Endothelial cell of umbilical vein (primary cell): ENCODE data around the gene PKN2. TPM values are rescaled to one million over a fixed set of nuclear protein-coding genes. Genes with fewer than 3 reads are reported as not detected.

Source experiments
- BruUV-seq: library from RNA; stranded (reverse); fragments of 400-500 nt; replicated peaks from 2 replicates; lab custom pipeline; 2021; lab: Mats Ljungman, UMichigan
- CTCF ChIA-PET: fragments of 300-600, 350-600 bp; sonication (Branson Sonifier 250); formaldehyde crosslinking; loops from one replicate; lab custom pipeline; 2021; ENCODE audit warnings: antibody characterized with exemption, inconsistent platforms; lab: Charles Lee
- POLR2A ChIA-PET: fragments of 300-600, 350-600 bp; sonication (Branson Sonifier 250); formaldehyde crosslinking; loops from one replicate; lab custom pipeline; 2021; ENCODE audit warnings: antibody characterized with exemption, inconsistent platforms; lab: Charles Lee
- DNase-seq: peaks from one replicate; pipeline ENCODE4 v3.0.0-alpha.2; 2011; ENCODE audit warnings: low read depth, low spot score
- FAIRE-seq: peaks from 2 replicates; lab custom pipeline; 2011; peaks lifted over from hg19 to GRCh38; lab: Jason Lieb, UNC
- H2AFZ ChIP-seq: 2 replicates; pipeline ENCODE4 v1.6.0; 2012; ENCODE audit warnings: low read depth, low read length, control low read depth, inconsistent platforms
- H3K27ac ChIP-seq: 2 replicates; pipeline ENCODE4 v1.5.1; 2011; ENCODE audit warnings: low read depth, mild to moderate bottlenecking, control low read depth, low read length, moderate library complexity; ENCODE audit not compliant: insufficient read depth
- H3K27me3 ChIP-seq, 2 experiments: 2 replicates each; pipeline versions ENCODE4 v1.6.0 to v1.6.1; 2011; ENCODE audit warnings: low read length in 2 of 2, mixed read lengths in 1 of 2; ENCODE audit not compliant: control insufficient read depth in 2 of 2, insufficient read depth in 2 of 2
- H3K36me3 ChIP-seq, 2 experiments: 2 replicates in 1 of 2; 3 replicates in 1 of 2; pipeline ENCODE4 v1.5.1; 2011; ENCODE audit warnings: low read length in 2 of 2, mild to moderate bottlenecking in 1 of 2, moderate library complexity in 1 of 2; ENCODE audit not compliant: control insufficient read depth in 2 of 2, insufficient read depth in 2 of 2; ENCODE audit errors: extremely low read depth in 1 of 2
- H3K4me1 ChIP-seq: 3 replicates; pipeline ENCODE4 v1.5.1; 2011; ENCODE audit warnings: mild to moderate bottlenecking, low read length; ENCODE audit not compliant: control insufficient read depth, insufficient read depth; ENCODE audit errors: extremely low read depth
- H3K4me2 ChIP-seq: 2 replicates; pipeline ENCODE4 v1.6.1; 2011; ENCODE audit warnings: low read length, control low read depth, mixed read lengths; ENCODE audit not compliant: insufficient read depth
- H3K4me3 ChIP-seq, 3 experiments: fragments of 200-600 bp in 1 of 3; sonication (generic), shearing (Covaris generic) in 1 of 3; replicated peaks in 1 of 3; 2 replicates each; pipeline ENCODE4 v1.5.1; 2011 to 2016; ENCODE audit warnings: control low read depth in 3 of 3, low read length in 3 of 3, mild to moderate bottlenecking in 2 of 3, inconsistent platforms in 1 of 3, low read depth in 1 of 3, moderate library complexity in 1 of 3; ENCODE audit not compliant: insufficient read depth in 1 of 3
- H3K79me2 ChIP-seq: 2 replicates; pipeline ENCODE4 v1.6.0; 2012; ENCODE audit warnings: low read length, inconsistent platforms; ENCODE audit not compliant: control insufficient read depth, insufficient read depth
- H3K9ac ChIP-seq: replicated peaks from 2 replicates; pipeline ENCODE3; 2011; ENCODE audit warnings: low read length, control low read depth; ENCODE audit not compliant: insufficient read depth; ENCODE audit errors: extremely low read depth
- H3K9me1 ChIP-seq: replicated peaks from 3 replicates; pipeline ENCODE4 v1.6.0; 2011; ENCODE audit warnings: mild to moderate bottlenecking, low read length; ENCODE audit not compliant: control insufficient read depth, insufficient read depth; ENCODE audit errors: extremely low read depth
- H3K9me3 ChIP-seq: replicated peaks from 2 replicates; pipeline ENCODE4 v1.5.1; 2012; ENCODE audit warnings: low read length, inconsistent platforms; ENCODE audit not compliant: control insufficient read depth, insufficient read depth
- H4K20me1 ChIP-seq: replicated peaks from 2 replicates; pipeline ENCODE3; 2011; ENCODE audit warnings: mild to moderate bottlenecking, low read length; ENCODE audit not compliant: control insufficient read depth, insufficient read depth; ENCODE audit errors: extremely low read depth
- CTCF ChIP-seq, 2 donors: IDR thresholded peaks; 1 replicate in 1 of 2; 2 replicates in 1 of 2; pipeline ENCODE4 v1.5.1; 2011; ENCODE audit warnings: low read length in 2 of 2, mild to moderate bottlenecking in 2 of 2, moderate library complexity in 2 of 2, control low read depth in 1 of 2, inconsistent platforms in 1 of 2, low read depth in 1 of 2; ENCODE audit not compliant: insufficient read depth in 1 of 2; ENCODE audit errors: extremely low read depth in 1 of 2
- EZH2 ChIP-seq: IDR thresholded peaks from 2 replicates; pipeline ENCODE4 v1.6.1; 2012; ENCODE audit warnings: borderline replicate concordance, low read depth, mild to moderate bottlenecking, moderate library complexity, low read length, inconsistent platforms; ENCODE audit not compliant: severe bottlenecking
- FOS ChIP-seq: IDR thresholded peaks from 2 replicates; pipeline ENCODE4 v1.6.1; 2011; ENCODE audit warnings: mild to moderate bottlenecking, low read length, moderate library complexity, borderline replicate concordance; ENCODE audit not compliant: insufficient read depth
- GATA2 ChIP-seq: IDR thresholded peaks from 2 replicates; pipeline ENCODE4 v1.7.0; 2011; ENCODE audit warnings: low read depth, mild to moderate bottlenecking, moderate library complexity, mixed read lengths, low read length; ENCODE audit not compliant: insufficient read length, insufficient read depth
- JUN ChIP-seq: IDR thresholded peaks from 2 replicates; pipeline ENCODE4 v1.6.1; 2011; ENCODE audit warnings: borderline replicate concordance, low read depth; ENCODE audit not compliant: insufficient read length, insufficient read depth
- MAX ChIP-seq: IDR thresholded peaks from 2 replicates; pipeline ENCODE4 v1.6.1; 2011; ENCODE audit not compliant: insufficient read depth, insufficient read length
- MYC ChIP-seq: IDR thresholded peaks from one replicate; pipeline ENCODE4 v1.6.1; 2011; ENCODE audit warnings: mild to moderate bottlenecking, low read depth, low read length
- POLR2A ChIP-seq: IDR thresholded peaks from 2 replicates; pipeline ENCODE4 v1.6.1; 2012; ENCODE audit warnings: low read depth, mild to moderate bottlenecking, control low read depth, low read length
- POLR2AphosphoS5 ChIP-seq: IDR thresholded peaks from 2 replicates; pipeline ENCODE4 v1.6.1; 2012; ENCODE audit warnings: low read depth, mild to moderate bottlenecking, control low read depth, low read length, moderate library complexity; ENCODE audit not compliant: insufficient read depth
- dilution Hi-C: fragments of 300-500 bp; cut with MboI; formaldehyde crosslinking; loops from one replicate; pipeline ENCODE4 v1.15.0; 2019; ENCODE audit warnings: low sequenced_read_pairs; ENCODE audit not compliant: extremely low pct_ligation_motif_present
- intact Hi-C: fragments of 100-400 bp; cut with micrococcal nuclease; formaldehyde crosslinking; loops from one replicate; pipeline ENCODE4 v1.10.0; 2022
- polyA plus RNA-seq, 4 experiments: library from polyadenylated mRNA; depleted of rRNA in 3 of 4; stranded (reverse) in 3 of 4; unstranded in 1 of 4; fragments of >200 nt; gene quantifications; 2 replicates each; pipeline versions ENCODE4 v1.2.1 to v1.2.3, GENCODE V29; 2011 to 2012; ENCODE audit warnings: missing spikeins in 1 of 4
- total RNA-seq: library from RNA; stranded (reverse); gene quantifications from 2 replicates; pipeline ENCODE4 v1.2.3, GENCODE V29; 2021

Gene PKN2
- total and polyA plus RNA-seq, 2 donors (not counting 3 experiments of a cell fraction or from before 2014, with no cell fraction given) = 11.5 to 47.3 TPM

- TF ChIP-seq FOS (no peak), EZH2 (no peak)
- BruUV-seq = no TSS peak
- H3K4me3 ChIP-seq = no peak overlapping the region
- no peak overlapping the region for H3K9ac ChIP-seq
- ChIA-PET POLR2A (no interaction called here), CTCF (no interaction called here)
- intact Hi-C loops (no loop called here), dilution Hi-C loops (no loop called here)
- FAIRE-seq (no peak), DNase-seq (no peak)
- H4K20me1 ChIP-seq = no peaks in the 10 kb centered on the region
- no peaks in the 10 kb centered on the region for H3K4me1 ChIP-seq
- H3K9me1 ChIP-seq = no peaks in the 10 kb centered on the region
- H3K27me3 ChIP-seq = peaks cover 0 to 1% of the 10 kb centered on the region in 2 experiments
- H3K4me2 ChIP-seq = no peak overlapping the region
- H3K9me3 ChIP-seq = no peaks in the 10 kb centered on the region
- H3K79me2 ChIP-seq = no peaks in the 10 kb centered on the region
- no peak overlapping the region for H3K27ac ChIP-seq
- no peak overlapping the region for H2AFZ ChIP-seq
- H3K36me3 ChIP-seq = no peaks in the 10 kb centered on the region
Measured at GRCh38 chr1:88640060-88640459, 44.0 kb upstream of the PKN2 start.

- H3K4me3 ChIP-seq = no peak overlapping the region
- no peaks in the 10 kb centered on the region for H3K4me1 ChIP-seq
- DNase-seq = no peak
- no peak overlapping the region for H2AFZ ChIP-seq
- no peaks in the 10 kb centered on the region for H3K9me1 ChIP-seq
- no peak overlapping the region for H3K9ac ChIP-seq
- H3K4me2 ChIP-seq = no peak overlapping the region
- no TSS peak for BruUV-seq
- no peaks in the 10 kb centered on the region for H3K79me2 ChIP-seq
- H3K9me3 ChIP-seq = no peaks in the 10 kb centered on the region
- POLR2A ChIA-PET = no interaction called here
- no peaks in the 10 kb centered on the region for H3K36me3 ChIP-seq
- no peak for FAIRE-seq
- TF ChIP-seq POLR2A (no peak), FOS (no peak), MAX (no peak), EZH2 (no peak), POLR2AphosphoS5 (no peak), GATA2 (no peak), JUN (no peak), CTCF (IDR thresholded peaks at IDR 0.05; ENCODE audit: extremely low read depth in 1 of 2, insufficient read depth in 1 of 2, low read depth in 1 of 2, low read length in 2 of 2) (no peak), MYC (no peak)
- CTCF ChIA-PET = interaction anchor here (1.8 to 3.2 kb wide), 2 partner anchors 10 to 13 kb away, joined by 7 to 27 read pairs; no protein-coding TSS in a partner anchor
- no peak overlapping the region for H3K27ac ChIP-seq
- H3K27me3 ChIP-seq = peaks cover 3 to 6% of the 10 kb centered on the region in 2 experiments
- dilution Hi-C loops (no loop called here), intact Hi-C loops (no loop called here)
- no peaks in the 10 kb centered on the region for H4K20me1 ChIP-seq
Measured at GRCh38 chr1:88645886-88646285, 38.2 kb upstream of the PKN2 start.
